HG03064 (cell line): Measurements from ENCODE around the gene PSMD7.
"Not testable (repeated sequence)": the region's sequence is repeated elsewhere in the genome, so short reads cannot be mapped to it uniquely, and the experiment has no call there.

ENCODE experiments used
- ATAC-seq: cut with Tn5 transposase; IDR thresholded peaks from one replicate; pipeline ENCODE4 v1.9.1; 2021; ENCODE audit warnings: low read depth; ENCODE audit not compliant: unreplicated experiment

Gene PSMD7

DNA sequence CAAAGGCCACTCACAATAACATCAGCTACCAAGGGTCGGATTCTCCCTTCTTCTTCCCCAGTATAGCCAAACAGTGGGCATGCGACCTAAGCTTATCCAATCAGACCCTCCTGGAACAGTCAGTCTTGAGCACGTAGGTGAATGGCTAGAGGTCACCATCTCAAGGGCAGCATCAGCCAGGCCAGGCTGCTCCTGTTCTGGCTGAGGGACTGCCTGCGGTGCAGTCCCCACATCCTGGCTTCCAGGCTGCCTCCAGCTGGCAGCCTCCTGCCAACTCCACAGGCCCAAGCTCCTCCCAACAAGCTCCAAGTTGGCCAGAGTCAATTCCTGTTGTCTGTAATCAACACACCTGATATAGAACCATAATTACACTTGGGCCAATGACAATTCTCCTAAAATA, 56.4 kb downstream of the PSMD7 start:
- ATAC-seq, result not testable (repeated sequence)
